Kidney (tissue), 14 donors: ENCODE data around the gene MYCN. TPM values are rescaled to one million over a fixed set of nuclear protein-coding genes. Genes with fewer than 3 reads are reported as not detected.

Experiments
- DNase-seq, 5 donors: peaks; one replicate each; pipeline ENCODE4 v3.0.0-alpha.2; 2013 to 2020
- FAIRE-seq: peaks from 2 replicates; lab custom pipeline; 2012; peaks lifted over from hg19 to GRCh38; lab: Jason Lieb, UNC
- H3K27ac ChIP-seq, 2 donors: one replicate each; pipeline ENCODE4 v1.7.0; 2013; ENCODE audit warnings: low read depth in 2 of 2, low read length in 2 of 2, inconsistent platforms in 1 of 2
- H3K27me3 ChIP-seq: one replicate; pipeline ENCODE4 v1.7.1; 2013; ENCODE audit warnings: low read length, inconsistent platforms; ENCODE audit not compliant: control insufficient read depth, insufficient read depth
- H3K36me3 ChIP-seq, 3 donors: one replicate each; pipeline versions ENCODE4 v1.7.0 to v1.7.1; 2013; ENCODE audit warnings: low read length in 3 of 3, control low read depth in 1 of 3, inconsistent platforms in 1 of 3; ENCODE audit not compliant: insufficient read depth in 3 of 3, control insufficient read depth in 2 of 3
- H3K4me1 ChIP-seq, 3 donors: one replicate each; pipeline versions ENCODE4 v1.7.0 to v1.7.1; 2013; ENCODE audit warnings: low read length in 3 of 3, inconsistent platforms in 1 of 3, low read depth in 1 of 3; ENCODE audit not compliant: control insufficient read depth in 2 of 3, insufficient read depth in 2 of 3
- H3K4me3 ChIP-seq, 3 donors: one replicate each; pipeline versions ENCODE4 v1.7.0 to v1.8.1; 2013; ENCODE audit warnings: low read length in 3 of 3, control low read depth in 1 of 3, inconsistent platforms in 1 of 3
- H3K9ac ChIP-seq, 3 donors: one replicate each; pipeline versions ENCODE4 v1.7.0 to v1.7.1; 2013; ENCODE audit warnings: low read length in 3 of 3, control low read depth in 1 of 3, inconsistent platforms in 1 of 3
- H3K9me3 ChIP-seq, 3 donors: one replicate each; pipeline versions ENCODE4 v1.7.0 to v1.7.1; 2013; ENCODE audit warnings: low read length in 3 of 3, control low read depth in 1 of 3, inconsistent platforms in 1 of 3; ENCODE audit not compliant: control insufficient read depth in 2 of 3, insufficient read depth in 1 of 3
- CTCF ChIP-seq: IDR thresholded peaks from 3 replicates; pipeline ENCODE4 v1.5.1; 2012; ENCODE audit warnings: mild to moderate bottlenecking, moderate library complexity, borderline replicate concordance; ENCODE audit not compliant: insufficient read depth; ENCODE audit errors: extremely low read depth
- intact Hi-C: fragments of 100-400 bp; cut with DNase I; formaldehyde crosslinking; loops from one replicate; pipeline ENCODE4 v1.11.1; 2022
- polyA plus RNA-seq: library from polyadenylated mRNA; stranded (reverse); fragments of 350-450 nt; fragmentation: Illumina TruSeq; extraction: RNeasy Lipid Tissue Mini Kit (QIAGEN cat#74804); gene quantifications from one replicate; pipeline ENCODE4 v1.2.3, GENCODE V29; 2014; ENCODE audit warnings: low read depth, low replicate concordance; ENCODE audit not compliant: insufficient read depth
- total RNA-seq: library from RNA; stranded (reverse); fragmentation: NEBNext Ultra II Directional; extraction: Animal tissue kit (Norgen Biotek cat#: 25700); gene quantifications from one replicate; pipeline ENCODE4 v1.2.1, GENCODE V29; 2021
- donor health status: control.
- donor health status: control.
- donor health status: control.
- donor health status: control.
- donor health status: control.
- donor health status: DM: yes; HTN: yes; CAD: no.
- donor health status: Normal renal cell carcinoma (clear cell type).

MYCN gene
- total and polyA plus RNA-seq, 2 donors from 2014 or later = 1.7 to 2.2 TPM

GRCh38 chr2:15955232-15955988 lies 15.1 kb downstream of the MYCN start:
- FAIRE-seq (no peak), DNase-seq (no peak)
- Histone ChIP-seq H3K36me3 (no peaks in the 10 kb centered on the region), H3K4me1 (no peaks in the 10 kb centered on the region), H3K4me3 (no peak overlapping the region), H3K27me3 (no peaks in the 10 kb centered on the region), H3K27ac (no peak overlapping the region), H3K9ac (no peak overlapping the region), H3K9me3 (no peaks in the 10 kb centered on the region)
- TF ChIP-seq CTCF = no peak
- intact Hi-C loops = no loop called here

GRCh38 chr2:15956230-15956629 lies 15.9 kb downstream of the MYCN start:
- no peak overlapping the region for H3K4me3 ChIP-seq
- intact Hi-C loops = no loop called here
- H3K27me3 ChIP-seq = no peaks in the 10 kb centered on the region
- H3K27ac ChIP-seq = no peak overlapping the region
- FAIRE-seq (no peak), DNase-seq (no peak)
- TF ChIP-seq CTCF = no peak
- no peak overlapping the region for H3K9ac ChIP-seq
- no peaks in the 10 kb centered on the region for H3K9me3 ChIP-seq
- no peaks in the 10 kb centered on the region for H3K4me1 ChIP-seq
- no peaks in the 10 kb centered on the region for H3K36me3 ChIP-seq

GRCh38 chr2:15956751-15957736 lies 16.7 kb downstream of the MYCN start:
- Histone ChIP-seq H3K9ac (no peak overlapping the region), H3K4me1 (no peaks in the 10 kb centered on the region), H3K27me3 (no peaks in the 10 kb centered on the region), H3K36me3 (no peaks in the 10 kb centered on the region), H3K9me3 (no peaks in the 10 kb centered on the region), H3K4me3 (no peak overlapping the region), H3K27ac (no peak overlapping the region)
- no peak for FAIRE-seq
- intact Hi-C loops = no loop called here
- DNase-seq = no peak
- TF ChIP-seq CTCF = no peak
